Brain microvascular endothelial cell (primary cell): ENCODE results near the gene AMPD3.

Source experiments
- DNase-seq: peaks from one replicate; pipeline ENCODE4 v3.0.0-alpha.2; 2020
- H3K27ac ChIP-seq: fragments of 250-450 bp; sonication (Bioruptor Pico); 2 replicates; pipeline ENCODE4 v1.5.1; 2020; ENCODE audit warnings: mild to moderate bottlenecking, moderate library complexity
- H3K27me3 ChIP-seq: fragments of 250-450 bp; sonication (Bioruptor Pico); replicated peaks from 2 replicates; pipeline ENCODE4 v1.5.1; 2020; ENCODE audit warnings: mild to moderate bottlenecking
- H3K36me3 ChIP-seq: fragments of 250-450 bp; sonication (Bioruptor Pico); replicated peaks from 2 replicates; pipeline ENCODE4 v1.5.1; 2020; ENCODE audit warnings: mild to moderate bottlenecking
- H3K4me3 ChIP-seq: 2 replicates; pipeline ENCODE4 v1.5.1; 2011; ENCODE audit warnings: low read depth, mild to moderate bottlenecking, control low read depth, low read length, moderate library complexity
- in situ Hi-C: cut with HindIII; loops from 2 replicates; pipeline ENCODE4 v1.10.0; 2017; ENCODE audit warnings: low sequenced_read_pairs, low pct_ligation_motif_present
- TF ChIP-seq, protein P1 (sequence below): IDR thresholded peaks from 2 replicates; pipeline ENCODE4 v1.5.1; 2011; ENCODE audit warnings: low read depth, mild to moderate bottlenecking, moderate library complexity, low read length, control low read depth, inconsistent platforms; ENCODE audit errors: missing control alignments

Gene AMPD3

DNA sequence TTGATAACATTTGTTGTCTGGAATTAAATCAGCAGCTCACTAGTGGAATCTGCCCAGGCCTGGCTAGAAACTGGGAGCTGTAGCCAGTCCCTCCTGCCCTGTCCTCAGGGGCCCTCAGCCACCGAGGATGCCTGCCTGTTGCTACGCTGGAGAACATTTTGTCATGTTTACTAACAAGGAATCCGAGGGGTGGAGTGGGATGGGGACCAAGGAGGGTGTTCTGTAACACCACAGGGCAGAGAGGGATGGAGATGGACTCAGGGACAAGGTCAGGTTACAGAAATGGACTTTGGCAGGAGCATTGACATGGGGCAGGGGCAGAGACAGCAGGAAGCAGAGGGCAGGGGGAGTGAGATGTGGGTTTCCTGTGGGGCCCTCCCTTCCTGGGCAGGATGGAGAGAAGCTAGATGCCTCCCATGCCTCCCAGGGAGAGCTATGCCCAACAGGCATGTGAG lies 45.8 kb upstream of the AMPD3 start:
- TF ChIP-seq, protein P1, sequence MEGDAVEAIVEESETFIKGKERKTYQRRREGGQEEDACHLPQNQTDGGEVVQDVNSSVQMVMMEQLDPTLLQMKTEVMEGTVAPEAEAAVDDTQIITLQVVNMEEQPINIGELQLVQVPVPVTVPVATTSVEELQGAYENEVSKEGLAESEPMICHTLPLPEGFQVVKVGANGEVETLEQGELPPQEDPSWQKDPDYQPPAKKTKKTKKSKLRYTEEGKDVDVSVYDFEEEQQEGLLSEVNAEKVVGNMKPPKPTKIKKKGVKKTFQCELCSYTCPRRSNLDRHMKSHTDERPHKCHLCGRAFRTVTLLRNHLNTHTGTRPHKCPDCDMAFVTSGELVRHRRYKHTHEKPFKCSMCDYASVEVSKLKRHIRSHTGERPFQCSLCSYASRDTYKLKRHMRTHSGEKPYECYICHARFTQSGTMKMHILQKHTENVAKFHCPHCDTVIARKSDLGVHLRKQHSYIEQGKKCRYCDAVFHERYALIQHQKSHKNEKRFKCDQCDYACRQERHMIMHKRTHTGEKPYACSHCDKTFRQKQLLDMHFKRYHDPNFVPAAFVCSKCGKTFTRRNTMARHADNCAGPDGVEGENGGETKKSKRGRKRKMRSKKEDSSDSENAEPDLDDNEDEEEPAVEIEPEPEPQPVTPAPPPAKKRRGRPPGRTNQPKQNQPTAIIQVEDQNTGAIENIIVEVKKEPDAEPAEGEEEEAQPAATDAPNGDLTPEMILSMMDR, result no peak

DNA sequence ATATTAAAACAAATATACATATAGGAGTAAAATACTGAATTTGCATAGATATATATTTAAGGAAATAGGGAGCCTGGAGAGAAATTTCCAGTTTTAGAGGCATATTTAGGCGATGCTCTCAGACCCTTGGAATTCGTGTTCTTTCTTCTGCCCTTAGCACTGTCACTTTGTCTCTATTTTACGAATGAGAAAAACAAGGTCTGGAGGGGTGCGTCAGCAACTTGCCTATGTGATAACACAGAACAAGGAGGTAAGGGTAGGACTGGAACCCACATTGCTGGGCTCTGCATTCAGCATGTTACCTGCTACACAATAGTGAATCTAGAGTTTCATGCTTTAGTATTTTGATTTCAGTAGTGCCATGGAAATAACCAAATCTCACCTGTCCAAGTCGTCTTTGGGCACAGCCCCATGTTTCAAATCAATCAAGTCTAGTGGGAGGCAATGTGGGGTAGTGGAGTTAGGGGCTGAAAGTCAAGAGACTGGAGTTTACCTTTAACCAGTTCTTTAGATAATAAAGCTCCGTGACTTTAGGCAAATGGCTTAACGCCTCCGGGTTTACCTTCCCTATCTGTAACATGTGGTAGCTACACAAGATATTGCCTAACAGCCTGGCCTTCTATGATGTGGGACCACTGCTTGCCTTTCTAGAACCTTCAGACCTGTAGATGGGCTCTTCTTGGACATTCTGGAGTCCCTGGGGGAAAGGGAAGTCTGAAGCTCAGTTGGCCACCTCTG lies 44.8 kb upstream of the AMPD3 start:
- in situ Hi-C loops, result no loop called here
- Histone ChIP-seq H3K27me3 (no peaks in the 10 kb centered on the region), H3K36me3 (no peaks in the 10 kb centered on the region), H3K27ac (no peak overlapping the region), H3K4me3 (no peak overlapping the region)
- TF ChIP-seq, protein P1, result no peak
- DNase-seq, result no peak

More for the DNA sequence above, 45.8 kb upstream of the AMPD3 start:
- H3K27ac ChIP-seq, result no peak overlapping the region
- H3K36me3 ChIP-seq, result no peaks in the 10 kb centered on the region
- in situ Hi-C loops, result no loop called here
- H3K4me3 ChIP-seq, result no peak overlapping the region
- no peak for DNase-seq
- H3K27me3 ChIP-seq, result no peaks in the 10 kb centered on the region

DNA sequence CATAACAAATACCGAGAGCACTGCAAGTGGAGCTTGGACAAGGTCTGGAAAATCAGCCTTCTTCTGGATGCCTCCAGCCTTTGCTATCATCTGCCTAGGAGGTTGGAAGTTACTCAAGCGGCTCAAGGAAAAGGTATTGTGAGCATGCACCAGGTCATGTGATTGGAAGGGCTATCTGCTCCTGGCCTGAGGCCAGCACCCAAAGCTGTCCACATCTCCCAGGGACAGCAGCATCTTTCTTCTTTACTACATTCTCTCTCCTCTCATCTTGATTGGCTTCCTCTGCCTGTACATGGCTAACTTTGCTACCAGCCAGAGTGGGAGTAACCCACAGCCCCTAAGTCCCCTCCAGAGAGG lies 44.2 kb upstream of the AMPD3 start:
- Histone ChIP-seq H3K27me3 (no peaks in the 10 kb centered on the region), H3K27ac (no peak overlapping the region), H3K4me3 (no peak overlapping the region), H3K36me3 (no peaks in the 10 kb centered on the region)
- no peak for DNase-seq
- TF ChIP-seq, protein P1, result no peak
- in situ Hi-C loops, result no loop called here

DNA sequence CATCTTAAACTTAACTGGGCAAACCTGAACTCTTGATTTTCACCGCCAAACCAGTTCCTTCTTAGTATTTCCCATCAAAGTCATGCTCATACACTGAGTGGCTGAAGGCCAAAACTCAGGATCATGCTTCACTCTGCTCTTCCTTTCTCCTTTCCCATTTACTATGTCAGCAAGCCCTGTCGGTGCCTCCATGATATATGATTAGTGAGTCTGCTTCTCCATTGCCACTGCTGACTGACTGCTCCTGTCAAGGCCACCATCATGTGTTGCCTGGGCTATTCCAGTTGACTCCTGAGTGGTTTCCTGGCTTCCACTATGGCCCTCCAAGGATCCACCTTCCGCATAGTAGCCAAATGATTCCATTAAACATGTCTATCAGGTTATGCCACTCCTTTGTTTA lies 42.8 kb upstream of the AMPD3 start:
- H3K27ac ChIP-seq, result no peak overlapping the region
- no peak overlapping the region for H3K4me3 ChIP-seq
- DNase-seq, result no peak
- in situ Hi-C loops, result no loop called here
- no peaks in the 10 kb centered on the region for H3K36me3 ChIP-seq
- TF ChIP-seq, protein P1, result no peak
- no peaks in the 10 kb centered on the region for H3K27me3 ChIP-seq

DNA sequence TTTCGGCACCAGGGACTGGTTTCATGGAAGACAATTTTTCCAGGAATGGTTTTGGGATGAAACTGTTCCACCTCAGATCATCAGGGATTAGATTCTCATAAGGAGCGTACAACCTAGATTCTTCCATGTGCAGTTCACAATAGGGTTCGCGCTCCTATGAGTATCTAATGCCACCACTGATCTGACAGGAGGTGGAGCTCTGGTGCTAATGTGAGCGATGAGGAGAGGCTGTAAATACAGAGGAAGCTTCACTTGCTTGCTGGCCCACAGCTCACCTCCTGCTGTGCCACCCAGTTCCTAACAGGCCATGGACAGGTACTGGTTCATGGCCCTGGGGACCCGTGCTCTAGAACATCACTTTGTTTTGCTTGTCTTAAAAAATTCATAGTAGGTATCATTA lies 41.8 kb upstream of the AMPD3 start:
- DNase-seq, result peak; percentile 36
- H3K36me3 ChIP-seq, result no peaks in the 10 kb centered on the region
- in situ Hi-C loops, result no loop called here
- H3K4me3 ChIP-seq, result no peak overlapping the region
- H3K27me3 ChIP-seq, result no peaks in the 10 kb centered on the region
- TF ChIP-seq, protein P1, result peak; percentile 55
- H3K27ac ChIP-seq, result no peak overlapping the region

DNA sequence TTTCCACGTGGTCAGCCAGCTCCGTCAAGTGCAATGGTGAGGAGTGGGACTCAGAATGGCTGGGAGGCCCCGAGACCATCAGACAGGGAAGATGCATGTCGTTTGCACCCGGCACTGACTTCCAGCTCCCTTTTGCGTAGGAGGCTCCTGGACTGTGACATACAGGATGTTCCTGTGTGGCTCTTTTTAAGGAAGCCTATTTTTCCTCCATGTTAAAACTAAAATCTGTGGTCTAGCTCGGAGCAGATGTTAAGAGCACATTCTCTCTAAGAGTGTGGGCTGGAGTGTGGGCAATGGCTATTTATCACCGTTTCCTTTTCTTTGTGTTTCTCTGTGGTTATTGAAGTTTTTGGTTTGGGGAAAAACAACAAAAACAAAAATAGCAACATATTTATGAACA lies 40.9 kb upstream of the AMPD3 start:
- DNase-seq, result no peak
- H3K36me3 ChIP-seq, result no peaks in the 10 kb centered on the region
- no peak overlapping the region for H3K4me3 ChIP-seq
- TF ChIP-seq, protein P1, result no peak
- in situ Hi-C loops, result no loop called here
- H3K27me3 ChIP-seq, result no peaks in the 10 kb centered on the region
- no peak overlapping the region for H3K27ac ChIP-seq
